ENCODE results near the gene PRPF40B. TPM values are rescaled to one million over a fixed set of nuclear protein-coding genes. Genes with fewer than 3 reads are reported as not detected.
A peak's percentile ranks its signal among the peaks of the same experiment; 100 is the strongest.

PRPF40B gene
- polyA plus RNA-seq, 1 donor, result 18.1 TPM

DNA sequence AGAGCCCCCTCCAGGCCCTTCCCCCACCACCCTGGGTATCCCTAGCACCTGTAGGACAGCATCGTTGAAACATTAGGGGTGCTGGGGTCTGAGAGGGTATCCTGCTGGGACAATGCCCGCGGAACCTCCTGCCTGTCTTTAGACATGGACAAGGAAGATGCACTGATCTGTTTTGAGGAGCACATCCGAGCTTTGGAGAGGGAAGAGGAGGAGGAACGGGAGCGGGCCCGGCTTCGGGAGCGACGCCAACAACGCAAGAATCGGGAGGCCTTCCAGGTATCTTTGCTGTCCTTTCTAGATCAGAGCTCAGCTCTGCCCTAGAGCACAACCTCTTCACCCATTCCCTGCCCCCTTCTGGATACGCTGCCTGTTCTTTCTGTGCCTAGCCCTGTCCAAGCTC is 13.2 kb downstream of the PRPF40B start:
- peak; percentile 35 for DNase-seq

DNA sequence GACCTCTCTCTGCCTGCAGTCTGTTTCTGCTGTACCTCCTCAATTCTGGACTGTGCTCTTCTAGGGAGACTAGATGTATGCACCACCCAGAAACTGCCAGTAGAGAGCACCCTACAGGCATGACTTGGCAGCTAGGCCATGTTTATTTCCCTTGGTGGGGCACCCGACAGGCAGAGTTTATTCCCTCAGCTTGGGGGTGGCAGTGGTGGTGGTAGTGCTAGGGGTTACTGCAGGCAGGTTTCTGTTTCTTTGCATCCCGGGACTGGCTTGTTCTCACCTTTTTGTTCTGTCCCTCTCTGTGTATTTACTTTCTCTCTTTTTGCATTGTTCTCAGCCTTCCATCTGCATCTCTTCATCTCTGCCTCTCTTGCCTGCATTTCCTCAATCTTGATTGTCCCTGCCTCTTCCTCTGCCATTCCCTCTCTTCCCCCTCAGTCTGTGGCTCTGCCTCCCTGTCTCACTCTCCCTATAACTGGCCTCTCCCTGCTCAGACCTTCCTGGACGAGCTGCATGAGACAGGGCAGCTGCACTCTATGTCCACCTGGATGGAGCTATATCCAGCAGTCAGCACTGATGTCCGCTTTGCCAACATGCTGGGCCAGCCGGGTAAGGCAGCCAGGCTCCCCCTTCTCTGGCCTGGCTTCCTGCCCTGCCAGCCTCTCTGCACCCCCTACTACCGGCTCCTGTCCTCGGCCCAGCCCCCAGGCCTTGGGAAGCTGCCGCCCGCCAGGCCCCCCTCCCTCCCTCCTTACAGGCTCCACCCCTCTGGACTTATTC is 13.8 kb downstream of the PRPF40B start:
- peak; percentile 51 for DNase-seq

DNA sequence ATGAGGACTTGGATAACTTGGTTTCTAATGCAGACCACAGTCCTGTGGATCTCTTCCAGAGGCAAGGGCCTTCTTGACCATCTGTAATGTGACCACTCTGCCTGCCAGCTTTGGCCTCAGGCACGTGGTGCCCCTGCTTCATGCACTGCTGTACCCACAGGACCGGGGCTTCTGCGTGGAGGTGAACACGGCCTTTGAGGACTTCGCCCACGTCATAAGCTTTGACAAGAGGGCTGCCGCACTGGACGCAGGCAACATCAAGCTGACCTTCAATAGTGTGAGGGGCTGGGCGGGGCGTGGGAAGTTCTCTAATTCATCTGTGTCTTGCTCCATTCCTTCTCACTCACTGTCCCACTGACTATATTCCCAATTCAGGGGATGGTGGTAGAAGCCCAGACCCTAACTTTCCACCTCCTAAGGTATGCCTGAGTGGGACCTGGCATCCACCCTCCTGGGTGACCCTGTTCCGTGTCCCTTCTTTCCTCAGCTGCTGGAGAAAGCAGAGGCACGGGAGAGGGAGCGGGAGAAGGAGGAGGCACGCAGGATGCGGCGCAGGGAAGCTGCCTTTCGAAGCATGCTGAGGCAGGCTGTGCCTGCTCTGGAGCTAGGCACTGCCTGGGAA is 18.5 kb downstream of the PRPF40B start:
- DNase-seq, result no peak

DNA sequence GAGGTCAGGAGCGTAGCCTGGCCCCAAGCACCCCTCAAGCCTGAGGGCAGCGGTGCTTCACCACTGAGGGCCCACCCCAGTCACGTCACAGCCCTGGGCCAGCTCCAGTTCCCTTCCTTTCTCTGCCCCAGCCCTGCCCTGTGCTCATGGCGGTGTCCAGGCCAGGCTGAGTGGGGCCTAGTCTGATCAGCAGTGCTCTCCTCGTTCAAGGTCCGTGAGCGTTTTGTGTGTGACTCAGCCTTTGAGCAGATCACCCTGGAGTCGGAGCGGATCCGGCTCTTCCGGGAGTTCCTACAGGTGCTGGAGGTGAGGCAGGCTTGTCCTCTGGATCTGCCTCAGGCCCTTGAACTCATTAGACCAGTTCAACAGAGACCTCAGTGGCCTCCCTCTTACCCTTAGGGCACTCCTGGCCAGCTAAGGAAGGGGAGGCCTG is 19.0 kb downstream of the PRPF40B start:
- no peak for DNase-seq

DNA sequence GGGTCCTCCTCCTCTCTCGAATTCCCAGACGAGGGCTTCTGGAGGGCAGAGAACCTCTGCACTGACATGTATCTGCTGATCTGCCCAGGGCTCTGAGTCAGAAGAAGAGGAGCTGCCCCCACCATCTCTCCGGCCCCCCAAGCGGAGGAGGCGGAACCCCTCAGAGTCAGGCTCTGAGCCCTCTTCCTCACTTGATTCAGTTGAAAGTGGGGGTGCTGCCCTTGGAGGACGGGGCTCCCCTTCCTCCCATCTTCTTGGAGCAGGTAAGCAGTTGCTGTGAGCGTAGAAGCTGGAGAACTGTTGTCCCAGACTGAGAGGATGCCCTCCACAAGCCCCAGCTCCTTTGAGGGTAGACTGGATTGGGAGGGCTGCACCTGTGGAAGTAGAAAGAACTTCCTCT is 19.8 kb downstream of the PRPF40B start:
- no peak for DNase-seq

DNA sequence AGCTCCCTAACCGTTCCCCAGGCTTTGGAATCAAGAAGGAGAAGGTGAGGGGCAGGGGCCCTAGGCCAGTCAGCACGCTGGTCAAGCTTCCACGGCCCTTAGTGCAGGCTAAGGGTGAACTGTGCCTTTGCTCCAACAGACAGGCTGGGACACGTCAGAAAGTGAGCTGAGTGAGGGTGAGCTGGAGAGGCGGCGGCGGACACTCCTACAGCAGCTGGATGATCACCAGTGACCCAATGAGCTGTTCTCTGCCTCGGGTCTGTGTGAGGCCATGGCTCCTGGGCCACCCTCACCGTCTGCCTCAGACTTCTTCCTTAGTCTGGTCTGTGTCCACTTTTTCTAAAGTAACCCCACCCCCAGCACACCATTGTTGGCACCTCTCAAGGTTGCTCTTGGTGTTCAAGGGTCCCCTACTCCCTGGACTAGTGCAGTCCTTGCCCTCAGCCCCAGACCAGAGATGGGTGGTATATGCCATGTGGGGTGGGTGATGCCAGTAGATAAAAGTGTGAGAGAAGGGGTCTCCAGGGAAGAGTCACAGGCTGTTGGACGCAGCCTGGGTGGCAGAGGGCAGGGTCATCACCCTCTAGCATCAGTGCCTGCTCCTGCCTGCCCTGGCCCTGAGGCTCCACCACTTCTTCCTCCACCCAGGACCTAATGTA is 20.7 kb downstream of the PRPF40B start:
- no peak for DNase-seq

DNA sequence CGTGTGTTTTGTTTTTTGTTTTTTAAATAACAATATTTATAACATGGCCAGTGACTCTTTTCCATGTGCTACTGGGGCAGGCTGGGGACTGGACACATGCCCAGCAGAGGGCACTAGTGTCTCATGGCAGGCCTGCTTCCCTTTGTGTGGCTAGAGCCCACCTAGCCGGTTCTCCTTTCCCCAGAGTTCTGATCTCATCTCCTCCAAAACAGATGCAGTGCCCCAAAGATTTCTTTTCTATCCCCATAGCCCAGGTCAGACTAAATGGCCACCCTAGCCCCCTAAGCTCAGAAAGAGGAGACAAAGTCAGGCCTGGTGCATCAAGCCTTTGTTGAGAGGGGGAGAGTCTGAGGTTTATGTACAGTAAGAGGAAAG is 21.2 kb downstream of the PRPF40B start:
- DNase-seq, result peak; percentile 82

DNA sequence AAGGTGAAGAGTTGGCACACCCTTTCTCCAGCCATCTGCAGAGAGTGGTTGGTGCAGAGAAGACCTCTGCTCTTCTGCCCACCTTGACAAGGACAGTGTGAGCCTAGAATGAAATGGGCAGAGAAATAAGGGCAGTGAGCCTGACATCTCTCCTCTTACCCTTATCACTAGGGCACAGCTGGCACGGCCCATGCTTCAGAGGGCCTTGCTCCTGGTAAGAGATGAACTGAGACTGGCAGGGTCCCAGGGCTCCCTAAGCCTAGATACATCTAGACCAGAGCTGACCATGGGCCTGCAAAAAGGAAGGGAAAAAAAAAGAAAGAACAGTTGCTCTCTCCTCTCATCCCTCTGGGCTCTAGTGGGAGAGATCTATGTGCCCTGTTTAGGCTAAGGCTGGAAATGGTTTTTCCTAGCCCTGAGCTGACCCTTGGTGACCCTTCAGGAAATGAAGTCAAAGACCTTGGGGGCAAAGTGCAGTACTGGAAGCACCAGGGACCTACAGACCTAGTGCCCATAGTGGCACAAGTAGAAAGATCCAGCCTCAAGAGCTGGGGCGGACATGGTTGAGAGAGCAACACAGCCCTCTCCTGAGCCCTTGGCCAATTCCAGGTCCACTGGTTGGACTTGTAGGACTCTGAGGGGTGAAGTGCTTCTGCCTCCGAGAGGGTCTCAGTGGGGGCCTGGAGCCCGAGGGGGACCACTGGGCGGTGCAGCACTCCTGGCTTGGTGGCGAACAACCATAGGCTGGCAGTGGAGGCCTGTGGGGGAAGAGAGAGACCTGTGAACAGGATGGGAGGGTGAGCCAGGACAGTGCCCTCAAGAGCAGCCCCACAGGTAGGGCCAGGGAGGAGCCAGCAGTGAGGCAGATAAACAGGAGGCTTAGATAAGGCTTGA is 22.0 kb downstream of the PRPF40B start:
- DNase-seq, result no peak

DNA sequence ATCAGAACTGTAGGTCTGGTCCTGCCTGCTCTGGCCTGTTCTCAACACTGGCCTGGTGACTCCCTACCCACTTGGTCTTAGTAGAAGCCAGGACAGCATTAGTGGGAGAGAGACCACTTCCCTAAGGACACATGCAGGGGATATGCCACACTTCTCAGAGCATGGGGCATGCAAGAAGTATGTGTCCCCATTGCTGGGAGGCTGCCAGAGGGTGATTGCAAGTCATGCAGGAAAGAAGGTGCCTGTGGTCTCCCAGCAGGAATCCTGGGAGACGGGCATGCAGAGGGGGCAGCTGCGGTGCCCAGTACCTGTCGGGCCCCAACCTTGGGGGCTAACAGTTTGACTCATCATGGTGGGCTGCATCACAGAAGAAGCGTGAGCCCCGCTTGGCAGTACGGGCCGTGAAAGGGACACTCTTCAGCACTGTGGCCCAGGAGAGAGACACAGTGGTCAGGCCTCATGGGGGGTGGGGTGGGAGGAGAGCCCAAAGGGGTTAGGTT is 23.0 kb downstream of the PRPF40B start:
- no peak for DNase-seq

DNA sequence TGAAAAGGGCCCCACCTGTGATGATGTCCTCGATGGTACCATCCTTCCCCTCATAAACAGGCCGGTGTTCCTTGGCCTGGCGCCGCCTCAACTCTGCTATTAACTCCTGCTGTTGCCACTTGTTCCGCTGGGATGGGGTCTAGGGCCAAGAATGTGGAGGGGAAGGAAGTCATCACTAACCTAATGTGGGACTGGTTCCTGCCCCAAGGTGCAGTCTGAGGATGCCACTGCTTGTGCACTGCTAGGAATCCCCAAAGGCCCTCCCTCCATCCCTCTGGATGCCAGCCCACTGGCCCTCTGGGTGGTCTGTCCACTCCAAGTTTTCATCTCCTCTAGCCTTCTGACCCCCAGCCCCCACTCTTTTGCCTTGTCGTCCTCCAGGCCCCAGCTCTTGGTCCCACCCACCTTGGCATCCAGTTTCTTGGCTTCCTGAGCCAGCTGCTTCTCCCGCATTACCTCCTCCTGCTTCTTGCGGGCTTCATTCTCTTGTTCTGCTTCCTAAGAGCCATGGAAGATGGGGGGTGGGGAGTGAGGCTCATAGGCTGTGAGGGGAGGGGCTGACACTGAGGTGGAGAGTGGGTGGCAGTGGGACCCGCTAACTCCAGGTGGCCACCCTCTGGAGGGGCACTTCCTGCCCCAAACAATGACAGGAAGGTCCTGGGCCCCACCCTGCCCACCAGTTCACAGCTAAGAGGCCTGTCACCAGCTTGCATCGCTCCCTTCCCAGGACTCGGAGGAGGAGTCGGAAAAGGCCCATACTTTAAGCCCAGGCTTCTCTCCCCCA is 23.7 kb downstream of the PRPF40B start:
- no peak for DNase-seq

DNA sequence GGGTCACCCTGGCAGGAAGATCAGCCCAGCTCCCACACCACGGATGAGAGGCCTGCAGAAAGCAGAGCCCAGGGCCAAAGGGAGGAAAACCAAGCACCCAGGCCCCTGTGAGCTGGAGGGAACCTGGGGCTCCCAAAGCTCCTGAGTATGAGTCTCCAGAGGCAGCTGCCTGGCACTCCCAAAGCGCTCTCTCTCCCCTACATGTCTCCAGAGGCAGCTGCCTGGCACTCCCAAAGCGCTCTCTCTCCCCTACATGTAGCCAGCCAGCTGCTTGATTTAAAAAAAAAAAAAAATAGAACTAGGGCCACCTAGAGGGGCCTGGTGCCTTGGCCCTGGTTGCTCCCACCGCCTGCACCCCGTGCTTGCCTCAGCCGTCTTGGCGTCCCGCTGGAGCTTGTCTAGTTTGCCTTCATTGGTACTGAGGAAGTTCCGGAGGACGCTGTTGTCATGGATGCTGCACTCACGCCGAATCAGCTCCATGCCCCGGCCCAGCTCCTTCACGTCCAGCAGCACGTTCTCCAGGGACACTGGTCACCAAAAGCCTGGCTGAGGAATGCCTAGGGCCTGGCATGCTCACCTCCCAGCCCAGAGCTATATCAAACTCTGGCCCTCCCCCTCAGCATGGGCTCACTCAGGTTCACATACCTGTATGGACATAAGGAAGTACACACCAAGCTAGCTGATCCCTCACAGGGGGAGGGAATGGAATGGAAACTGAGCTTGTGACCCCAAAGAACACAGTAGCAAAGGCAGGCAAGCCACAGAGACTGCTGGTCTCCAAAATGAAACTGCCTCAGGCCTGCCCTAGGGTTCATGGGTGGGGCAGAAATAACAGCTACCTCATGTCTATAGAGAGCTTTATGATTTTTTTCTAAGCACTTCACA is 24.7 kb downstream of the PRPF40B start:
- DNase-seq, result no peak

DNA sequence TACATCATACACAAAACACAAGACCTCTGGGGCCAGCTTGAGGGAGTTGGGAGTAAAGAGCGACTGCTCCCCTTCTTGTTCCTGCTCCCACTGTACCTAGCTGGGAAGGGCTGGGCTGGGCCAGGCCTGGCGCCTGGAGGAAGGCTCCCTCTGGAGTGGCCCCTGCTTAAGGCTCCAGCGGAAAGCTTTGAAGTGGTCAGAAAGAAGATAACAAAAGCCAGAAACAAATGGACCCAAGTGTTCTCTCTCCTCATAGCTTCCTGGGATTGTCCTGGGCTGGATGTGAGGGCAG is 25.3 kb downstream of the PRPF40B start:
- no peak for DNase-seq

DNA sequence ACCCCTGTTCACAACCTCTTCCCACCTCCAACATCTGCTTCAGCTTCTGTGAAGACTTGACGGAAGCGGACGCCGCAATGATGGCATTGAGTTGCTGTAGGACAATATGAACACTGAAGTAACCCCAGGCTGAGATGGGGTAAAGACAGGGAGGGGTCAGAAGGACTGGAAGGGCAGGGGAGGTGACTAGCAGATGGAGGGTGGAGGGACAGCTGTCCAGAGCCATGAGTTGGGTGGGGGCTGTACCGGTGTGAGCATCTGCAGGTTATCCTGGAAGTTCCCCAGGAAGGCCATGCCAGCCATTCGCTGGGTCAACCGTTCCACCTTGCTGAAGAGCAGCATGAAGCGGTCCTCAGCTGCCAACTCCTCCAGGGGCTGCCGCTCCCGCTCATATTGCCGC is 26.1 kb downstream of the PRPF40B start:
- no peak for DNase-seq

DNA sequence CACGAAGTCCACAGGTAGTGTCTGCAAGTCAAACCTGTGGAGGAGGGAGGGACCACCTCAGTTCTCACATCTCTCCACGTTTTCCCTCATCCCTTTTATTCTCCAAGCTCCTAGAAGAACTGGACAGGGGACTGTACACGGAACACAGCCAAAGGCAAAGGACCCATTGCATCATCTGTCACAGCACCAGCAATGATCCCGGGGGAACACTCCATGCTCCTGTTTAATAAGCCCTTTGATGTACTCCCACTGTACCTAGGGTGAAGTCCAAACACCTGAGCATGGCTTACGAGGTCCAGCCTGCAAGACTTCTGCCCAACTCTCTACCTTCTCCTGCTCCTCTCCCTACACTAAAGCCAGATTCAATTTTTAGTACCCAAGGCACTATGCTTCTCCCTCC is 26.5 kb downstream of the PRPF40B start:
- DNase-seq, result no peak

DNA sequence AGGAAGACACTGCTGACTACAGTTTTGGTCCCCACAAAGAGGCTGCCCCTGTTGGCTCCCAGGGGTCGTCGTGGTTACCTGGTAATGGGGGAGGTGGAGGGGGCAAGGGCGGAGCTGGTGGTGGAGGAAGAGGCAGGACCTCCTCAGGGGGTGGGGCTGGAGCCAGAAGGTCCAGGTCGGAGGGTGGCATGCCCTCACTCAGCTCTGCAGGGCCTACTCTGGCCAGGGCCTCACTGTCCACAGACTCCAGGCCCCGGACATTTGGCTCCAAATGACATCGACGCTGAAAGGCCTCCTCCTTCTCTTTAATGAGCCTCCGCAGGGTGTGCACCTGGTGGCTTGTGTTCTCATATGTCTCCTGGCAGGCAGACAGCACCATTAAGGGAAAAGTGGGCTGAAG is 28.5 kb downstream of the PRPF40B start:
- no peak for DNase-seq

DNA sequence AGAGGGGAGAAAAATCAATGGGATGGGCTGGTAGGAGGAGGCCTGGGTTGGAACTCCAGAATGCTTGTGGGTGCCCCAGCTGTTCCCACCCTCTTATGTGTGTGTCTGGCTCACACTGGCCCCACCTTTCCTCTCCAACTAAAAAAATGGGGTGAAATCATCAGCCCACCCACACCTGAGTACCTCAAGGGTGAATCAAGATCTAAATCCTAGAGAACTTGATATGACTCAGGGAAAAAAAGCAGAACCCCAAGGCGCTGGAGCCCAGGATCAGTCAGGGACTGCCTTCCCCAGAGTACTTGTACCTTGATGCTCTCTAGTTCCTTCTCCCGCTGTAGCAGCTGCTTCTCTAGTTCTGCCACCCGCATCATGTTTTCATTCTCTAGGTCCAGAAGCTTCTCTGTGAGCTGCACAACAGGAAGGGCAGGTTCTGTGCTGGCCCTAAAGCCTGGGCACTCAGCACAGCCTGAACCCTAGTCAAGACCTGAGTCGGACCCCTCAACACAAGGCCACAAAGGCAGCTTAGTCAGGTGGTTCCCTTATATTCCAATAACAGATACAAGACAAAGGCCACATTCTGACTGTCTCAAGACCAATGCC is 29.7 kb downstream of the PRPF40B start:
- DNase-seq, result no peak

DNA sequence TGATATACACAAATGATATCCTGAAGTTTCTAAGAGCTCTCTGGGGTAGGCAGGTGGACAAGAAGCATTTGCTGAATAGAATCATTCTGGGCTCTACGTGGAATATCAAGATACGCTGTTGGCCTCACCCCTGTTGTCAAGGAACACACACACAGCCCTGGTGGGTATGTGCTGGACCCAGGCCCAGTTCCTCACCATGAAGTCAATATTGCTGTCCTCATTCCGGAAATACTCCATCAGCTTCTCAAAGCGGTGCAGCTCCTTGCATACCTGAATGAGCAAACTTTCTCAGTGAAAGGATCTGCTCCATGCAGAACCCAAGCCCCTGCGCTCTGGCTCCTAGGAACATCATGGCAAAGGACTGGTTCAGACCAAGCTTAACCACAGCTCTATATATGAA is 31.4 kb downstream of the PRPF40B start:
- DNase-seq, result no peak

DNA sequence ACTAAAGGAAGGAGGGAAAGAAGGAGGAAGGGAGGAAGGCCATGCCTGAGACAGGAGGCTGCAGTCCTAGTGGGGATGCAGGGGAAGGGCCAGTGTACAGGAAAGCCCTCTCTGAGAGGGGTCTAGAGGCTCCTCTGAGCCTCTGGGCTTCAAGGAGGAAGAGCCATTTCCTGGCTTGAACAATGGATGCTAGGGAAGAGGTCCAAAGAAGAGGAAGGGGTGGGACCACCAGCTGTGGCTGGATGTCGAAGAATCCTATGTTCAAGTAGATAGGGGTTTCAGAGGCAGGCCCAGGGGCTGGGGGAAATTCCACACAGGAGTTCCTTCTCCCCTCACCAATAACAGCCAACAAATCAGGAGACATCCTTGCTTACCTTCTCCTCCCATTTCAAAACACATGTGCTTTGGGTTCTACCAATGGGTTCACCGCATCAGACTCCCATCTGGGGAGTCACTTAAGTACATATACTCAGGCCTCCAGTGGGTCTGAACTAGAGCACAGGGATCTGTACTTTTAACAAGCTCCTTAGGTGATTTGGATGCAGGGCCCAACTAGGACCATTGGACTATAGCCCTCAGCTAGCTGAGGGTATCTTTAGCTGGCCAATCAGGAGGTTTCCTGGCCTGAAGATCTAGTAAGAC is 32.4 kb downstream of the PRPF40B start:
- no peak for DNase-seq

DNA sequence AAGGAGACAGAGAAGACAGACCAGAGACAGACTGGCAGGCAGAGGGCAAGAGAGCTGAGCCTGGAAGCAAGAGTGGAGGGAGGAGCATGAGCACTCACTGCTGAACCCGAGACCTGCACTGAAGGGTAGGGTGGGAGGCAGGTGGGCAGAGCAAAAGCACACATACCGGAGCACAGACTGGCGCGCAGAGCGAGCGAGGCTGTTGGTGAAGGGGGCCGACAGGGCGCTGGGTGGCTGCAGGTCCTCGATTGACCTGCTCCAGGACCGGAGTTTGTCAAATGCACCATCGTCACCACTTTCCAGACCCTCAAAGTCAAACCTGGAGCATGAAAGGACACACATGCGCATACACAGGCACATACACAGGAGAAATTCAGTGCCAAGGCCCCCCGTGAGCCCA is 34.9 kb downstream of the PRPF40B start:
- DNase-seq, result no peak

DNA sequence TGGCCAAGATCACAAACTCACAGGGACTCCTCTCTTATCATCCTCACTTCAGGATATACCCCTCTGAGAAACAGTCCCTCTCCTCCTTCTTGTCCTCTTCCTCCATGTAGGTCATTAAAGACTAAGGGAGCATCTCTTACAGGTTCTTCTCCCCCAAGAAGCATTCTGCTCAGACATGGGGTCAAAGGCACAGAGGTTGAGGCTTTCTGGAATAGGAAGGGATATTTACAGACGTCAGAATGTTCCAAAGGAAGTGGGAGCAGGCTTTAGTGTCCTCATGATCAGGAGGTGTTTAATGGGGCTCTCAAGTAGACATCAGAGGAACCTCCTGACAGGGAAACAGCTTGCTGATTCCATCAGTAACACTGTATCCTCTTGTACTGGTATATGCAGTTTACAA is 36.4 kb downstream of the PRPF40B start:
- no peak for DNase-seq

Data from hindlimb muscle (tissue), 1 donor.